ENCODE results near the gene ANXA3.
A peak's percentile ranks its signal among the peaks of the same experiment; 100 is the strongest.

Gene ANXA3

DNA sequence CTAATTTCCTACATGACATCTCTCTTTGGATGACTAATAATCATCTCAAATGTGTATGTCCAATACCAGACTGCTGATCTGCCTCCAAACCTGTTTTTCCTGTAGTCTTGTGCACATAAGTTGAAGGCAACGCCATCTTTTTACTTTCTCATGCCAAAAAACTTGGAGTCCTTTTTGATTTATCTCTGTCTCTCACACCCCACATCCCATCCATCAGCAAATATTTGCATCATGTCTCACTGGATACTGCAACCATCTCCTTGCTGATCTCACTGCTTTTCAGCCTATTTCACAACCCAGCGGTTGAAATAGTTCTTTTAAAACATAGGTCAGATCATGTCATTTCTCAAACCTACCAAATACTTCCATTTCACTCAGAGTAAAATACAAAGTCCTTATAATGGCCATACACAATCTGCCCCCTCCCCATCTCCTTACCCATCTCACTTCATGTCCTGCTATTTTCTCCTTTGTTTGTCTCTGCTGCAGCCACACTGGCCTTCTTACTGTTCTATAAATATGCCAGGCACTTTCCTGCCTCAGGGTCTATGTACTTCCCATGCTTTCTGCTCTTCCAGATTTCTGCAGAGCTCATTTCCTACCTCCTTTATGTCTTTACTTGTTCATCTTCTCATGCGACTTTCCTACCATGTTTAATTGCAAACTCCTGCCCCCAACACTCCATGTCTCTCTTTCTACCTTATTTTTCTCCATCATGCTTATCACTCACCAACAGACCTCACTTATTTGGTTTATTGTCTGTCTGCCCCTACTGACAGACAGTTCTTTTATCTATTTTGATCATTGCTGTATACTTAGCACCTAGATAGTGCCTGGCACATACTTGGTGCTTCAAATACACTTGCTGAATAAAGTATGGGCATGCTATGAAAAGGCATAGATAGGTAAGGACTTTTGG, 98.8 kb downstream of the ANXA3 start:
- Histone ChIP-seq H3K27ac (ENCODE audit: low read depth, low read length) (peak overlapping the region; percentile 12), H4K12ac (ENCODE audit: low read depth, low read length) (no peak overlapping the region), H3K27me3 (ENCODE audit: insufficient read depth, low read length) (no peaks in the 10 kb centered on the region), H3K4ac (ENCODE audit: low read depth, low read length) (no peak overlapping the region), H3K23ac (ENCODE audit: low read length) (no peak overlapping the region), H3K14ac (ENCODE audit: low read length) (no peak overlapping the region), H3K4me3 (ENCODE audit: low read depth, low read length) (no peak overlapping the region), H4K8ac (ENCODE audit: low read depth, low read length) (no peak overlapping the region), H2AK5ac (ENCODE audit: low read length) (no peak overlapping the region), H3K4me2 (ENCODE audit: low read length) (peak overlapping the region; percentile 33), H3K79me2 (ENCODE audit: control insufficient read depth, insufficient read depth, low read length, poor library complexity) (no peaks in the 10 kb centered on the region), H2BK5ac (ENCODE audit: low read depth, low read length, poor library complexity) (no peak overlapping the region), H3K79me1 (ENCODE audit: low read length) (peaks cover 5% of the 10 kb centered on the region), H2AFZ (ENCODE audit: insufficient read depth, low read length, poor library complexity) (no peak overlapping the region), H3K9me3 (ENCODE audit: insufficient read depth, low read depth, low read length) (no peaks in the 10 kb centered on the region), H3K9ac (ENCODE audit: low read length) (no peak overlapping the region), H4K91ac (ENCODE audit: low read depth, low read length) (no peak overlapping the region), H3K36me3 (ENCODE audit: control insufficient read depth in 1 of 2, insufficient read depth in 2 of 2, low read length in 2 of 2) (no peaks in the 10 kb centered on the region), H2BK12ac (ENCODE audit: low read length) (no peak overlapping the region), H2BK120ac (ENCODE audit: insufficient read depth, low read length, poor library complexity) (no peak overlapping the region), H3K4me1 (ENCODE audit: control insufficient read depth in 1 of 2, insufficient read depth in 2 of 2, low read length in 2 of 2) (peaks cover 8 to 13% of the 10 kb centered on the region in 2 experiments), H3K18ac (ENCODE audit: low read length) (no peak overlapping the region)
- peak; percentile 73 to 96 for DNase-seq
- WGBS (ENCODE audit: extremely low coverage, insufficient coverage, insufficient read length), result no CpG with 5 or more reads among the region's 3 CpGs

DNA sequence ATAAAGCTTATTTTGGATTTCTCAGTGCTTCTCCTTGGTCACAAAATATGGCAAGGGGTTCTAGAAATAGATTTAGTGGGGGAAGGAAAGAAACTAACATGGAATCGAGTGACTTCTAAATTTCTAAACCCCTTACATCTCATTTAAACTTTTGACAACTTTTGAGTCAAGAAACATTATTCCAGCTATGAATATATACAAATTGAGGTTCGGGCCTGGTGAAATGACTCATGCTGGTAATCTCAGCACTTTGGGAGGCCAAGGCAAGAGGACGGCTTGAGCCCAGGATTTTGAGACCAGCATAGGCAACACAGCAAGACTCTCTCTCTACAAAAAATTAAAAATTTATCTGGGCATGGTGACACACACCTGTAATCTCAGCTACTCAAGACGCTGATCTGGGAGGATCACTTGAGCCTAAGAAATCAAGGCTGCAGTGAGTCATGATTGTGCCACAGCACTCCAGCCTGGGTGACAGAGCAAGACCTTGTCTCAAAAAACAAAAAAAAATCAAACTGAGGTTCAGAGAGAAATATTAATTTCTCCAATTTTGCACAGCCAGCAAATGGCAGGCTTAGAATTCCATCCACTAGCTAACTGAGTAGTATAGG, 99.8 kb downstream of the ANXA3 start:
- Histone ChIP-seq H2BK12ac (ENCODE audit: low read length) (no peak overlapping the region), H3K27ac (ENCODE audit: low read depth, low read length) (no peak overlapping the region), H3K79me1 (ENCODE audit: low read length) (peaks cover 2% of the 10 kb centered on the region), H2BK5ac (ENCODE audit: low read depth, low read length, poor library complexity) (no peak overlapping the region), H3K4me1 (ENCODE audit: control insufficient read depth in 1 of 2, insufficient read depth in 2 of 2, low read length in 2 of 2) (peaks cover 6 to 13% of the 10 kb centered on the region in 2 experiments), H2AK5ac (ENCODE audit: low read length) (no peak overlapping the region), H4K91ac (ENCODE audit: low read depth, low read length) (peak overlapping the region; percentile 44), H3K36me3 (ENCODE audit: control insufficient read depth in 1 of 2, insufficient read depth in 2 of 2, low read length in 2 of 2) (no peaks in the 10 kb centered on the region), H3K9ac (ENCODE audit: low read length) (no peak overlapping the region), H3K18ac (ENCODE audit: low read length) (no peak overlapping the region), H3K4ac (ENCODE audit: low read depth, low read length) (no peak overlapping the region), H2AFZ (ENCODE audit: insufficient read depth, low read length, poor library complexity) (no peak overlapping the region), H4K12ac (ENCODE audit: low read depth, low read length) (no peak overlapping the region), H3K23ac (ENCODE audit: low read length) (no peak overlapping the region), H2BK120ac (ENCODE audit: insufficient read depth, low read length, poor library complexity) (no peak overlapping the region), H3K4me3 (ENCODE audit: low read depth, low read length) (no peak overlapping the region), H4K8ac (ENCODE audit: low read depth, low read length) (no peak overlapping the region), H3K9me3 (ENCODE audit: insufficient read depth, low read depth, low read length) (no peaks in the 10 kb centered on the region), H3K79me2 (ENCODE audit: control insufficient read depth, insufficient read depth, low read length, poor library complexity) (no peaks in the 10 kb centered on the region), H3K4me2 (ENCODE audit: low read length) (no peak overlapping the region), H3K14ac (ENCODE audit: low read length) (no peak overlapping the region), H3K27me3 (ENCODE audit: insufficient read depth, low read length) (no peaks in the 10 kb centered on the region)
- peak; percentile 42 to 48 for DNase-seq
- no CpG with 5 or more reads among the region's 4 CpGs for WGBS (ENCODE audit: extremely low coverage, insufficient coverage, insufficient read length)

DNA sequence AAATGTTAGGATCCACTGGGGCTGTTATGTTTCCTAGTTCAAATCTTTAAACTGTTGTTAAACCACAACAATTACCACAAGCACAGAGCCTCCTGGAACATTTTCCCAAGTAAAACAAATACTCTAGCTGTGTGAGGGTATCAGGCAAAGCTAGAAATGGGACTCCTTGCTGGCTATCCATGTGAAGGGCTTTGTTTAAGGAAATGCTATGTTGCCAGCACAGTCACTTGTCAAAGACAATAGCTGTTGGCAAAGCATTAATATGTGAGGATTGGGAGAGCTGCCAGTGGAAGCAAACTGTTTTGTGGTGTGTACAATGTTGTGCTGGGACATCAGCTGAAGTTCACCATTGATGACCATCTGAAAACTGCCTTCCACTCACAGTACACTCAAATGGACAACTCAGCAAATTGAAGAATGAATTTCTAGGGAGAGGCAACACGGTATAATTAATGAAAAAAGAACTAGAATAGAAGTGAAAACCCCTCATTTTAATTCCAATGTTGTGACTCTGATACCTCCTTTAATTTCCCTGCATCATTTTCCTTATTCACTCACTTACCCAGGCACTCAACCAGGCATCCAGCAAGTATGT, 100.8 kb downstream of the ANXA3 start:
- Histone ChIP-seq H3K14ac (ENCODE audit: low read length) (no peak overlapping the region), H3K27ac (ENCODE audit: low read depth, low read length) (no peak overlapping the region), H2AFZ (ENCODE audit: insufficient read depth, low read length, poor library complexity) (no peak overlapping the region), H4K12ac (ENCODE audit: low read depth, low read length) (no peak overlapping the region), H3K36me3 (ENCODE audit: control insufficient read depth in 1 of 2, insufficient read depth in 2 of 2, low read length in 2 of 2) (no peaks in the 10 kb centered on the region), H4K8ac (ENCODE audit: low read depth, low read length) (no peak overlapping the region), H3K9me3 (ENCODE audit: insufficient read depth, low read depth, low read length) (no peaks in the 10 kb centered on the region), H2BK12ac (ENCODE audit: low read length) (peak overlapping the region; percentile 68), H2AK5ac (ENCODE audit: low read length) (no peak overlapping the region), H3K79me1 (ENCODE audit: low read length) (peaks cover 2% of the 10 kb centered on the region), H3K4me3 (ENCODE audit: low read depth, low read length) (no peak overlapping the region), H3K27me3 (ENCODE audit: insufficient read depth, low read length) (no peaks in the 10 kb centered on the region), H3K9ac (ENCODE audit: low read length) (no peak overlapping the region), H3K4ac (ENCODE audit: low read depth, low read length) (no peak overlapping the region), H4K91ac (ENCODE audit: low read depth, low read length) (no peak overlapping the region), H2BK120ac (ENCODE audit: insufficient read depth, low read length, poor library complexity) (no peak overlapping the region), H2BK5ac (ENCODE audit: low read depth, low read length, poor library complexity) (no peak overlapping the region), H3K4me1 (ENCODE audit: control insufficient read depth in 1 of 2, insufficient read depth in 2 of 2, low read length in 2 of 2) (peaks cover 4 to 10% of the 10 kb centered on the region in 2 experiments), H3K23ac (ENCODE audit: low read length) (no peak overlapping the region), H3K79me2 (ENCODE audit: control insufficient read depth, insufficient read depth, low read length, poor library complexity) (no peaks in the 10 kb centered on the region), H3K4me2 (ENCODE audit: low read length) (no peak overlapping the region), H3K18ac (ENCODE audit: low read length) (no peak overlapping the region)
- DNase-seq, result no peak
- no CpG with 5 or more reads among the region's 1 CpG for WGBS (ENCODE audit: extremely low coverage, insufficient coverage, insufficient read length)

DNA sequence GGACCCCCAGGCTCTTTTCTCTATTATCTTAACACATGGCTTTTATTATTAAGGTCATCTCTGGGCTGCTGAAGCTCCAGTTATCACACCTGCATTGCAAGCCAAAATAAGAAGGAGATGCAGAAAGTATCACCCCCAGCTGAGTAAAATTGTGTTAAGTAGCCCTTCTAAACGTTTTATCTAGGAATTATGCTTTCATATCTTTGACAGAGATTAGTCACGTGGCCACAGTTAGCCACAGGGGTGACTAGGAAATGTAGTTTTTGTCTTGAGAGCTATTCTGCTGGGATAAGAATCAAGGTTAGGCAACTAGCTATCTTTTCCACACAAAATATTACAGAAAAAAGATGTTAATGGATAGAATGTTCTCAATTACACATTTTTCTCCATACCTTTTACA, 102.1 kb downstream of the ANXA3 start:
- H3K79me2 ChIP-seq (ENCODE audit: control insufficient read depth, insufficient read depth, low read length, poor library complexity), result no peaks in the 10 kb centered on the region
- no peak overlapping the region for H4K12ac ChIP-seq (ENCODE audit: low read depth, low read length)
- H4K91ac ChIP-seq (ENCODE audit: low read depth, low read length), result no peak overlapping the region
- no peaks in the 10 kb centered on the region for H3K36me3 ChIP-seq (ENCODE audit: control insufficient read depth in 1 of 2, insufficient read depth in 2 of 2, low read length in 2 of 2)
- H3K9me3 ChIP-seq (ENCODE audit: insufficient read depth, low read depth, low read length), result no peaks in the 10 kb centered on the region
- WGBS (ENCODE audit: extremely low coverage, insufficient coverage, insufficient read length), result no CpG with 5 or more reads among the region's 2 CpGs
- no peak overlapping the region for H3K23ac ChIP-seq (ENCODE audit: low read length)
- H3K14ac ChIP-seq (ENCODE audit: low read length), result no peak overlapping the region
- H3K4ac ChIP-seq (ENCODE audit: low read depth, low read length), result no peak overlapping the region
- H3K79me1 ChIP-seq (ENCODE audit: low read length), result peaks cover 6% of the 10 kb centered on the region
- H3K18ac ChIP-seq (ENCODE audit: low read length), result no peak overlapping the region
- no peak overlapping the region for H2BK5ac ChIP-seq (ENCODE audit: low read depth, low read length, poor library complexity)
- no peak overlapping the region for H2AK5ac ChIP-seq (ENCODE audit: low read length)
- no peak overlapping the region for H4K8ac ChIP-seq (ENCODE audit: low read depth, low read length)
- H3K9ac ChIP-seq (ENCODE audit: low read length), result no peak overlapping the region
- no peak overlapping the region for H3K27ac ChIP-seq (ENCODE audit: low read depth, low read length)
- no peak overlapping the region for H3K4me2 ChIP-seq (ENCODE audit: low read length)
- H2BK12ac ChIP-seq (ENCODE audit: low read length), result no peak overlapping the region
- DNase-seq, result no peak
- H3K4me3 ChIP-seq (ENCODE audit: low read depth, low read length), result no peak overlapping the region
- H2AFZ ChIP-seq (ENCODE audit: insufficient read depth, low read length, poor library complexity), result no peak overlapping the region
- H3K4me1 ChIP-seq (ENCODE audit: control insufficient read depth in 1 of 2, insufficient read depth in 2 of 2, low read length in 2 of 2), result peaks cover 7 to 16% of the 10 kb centered on the region in 2 experiments
- no peaks in the 10 kb centered on the region for H3K27me3 ChIP-seq (ENCODE audit: insufficient read depth, low read length)
- H2BK120ac ChIP-seq (ENCODE audit: insufficient read depth, low read length, poor library complexity), result no peak overlapping the region

All from trophoblast cell (in vitro differentiated cells and primary cell).